HG02610 (cell line): Measurements from ENCODE around the gene PC.
"Not testable (repeated sequence)": the region's sequence is repeated elsewhere in the genome, so short reads cannot be mapped to it uniquely, and the experiment has no call there.

Experiments used
- ATAC-seq: cut with Tn5 transposase; IDR thresholded peaks from one replicate; pipeline ENCODE4 v1.9.1; 2021; ENCODE audit warnings: mild to moderate bottlenecking, moderate library complexity; ENCODE audit not compliant: unreplicated experiment

The PC gene

GRCh38 chr11:66845143-66845875 lies 112.9 kb downstream of the PC start:
- ATAC-seq: no peak

- no peak for ATAC-seq
These were observed 113.6 kb downstream of the PC start for GRCh38 chr11:66844496-66845142.

- no peak for ATAC-seq
These were observed 114.2 kb downstream of the PC start for GRCh38 chr11:66843776-66844495.

GRCh38 chr11:66842896-66843775 lies 115.0 kb downstream of the PC start, which contains the start of gene RCE1:
TSS of gene RCE1 (plus strand) at chr11:66843441. CDS start at chr11:66843456, 15 bp downstream.
- peak; percentile 74 for ATAC-seq

- no peak for ATAC-seq
These were observed 115.7 kb downstream of the PC start for GRCh38 chr11:66842501-66842895.

GRCh38 chr11:66841861-66842260 lies 116.3 kb downstream of the PC start:
- ATAC-seq: no peak

GRCh38 chr11:66840317-66841091 lies 117.7 kb downstream of the PC start:
- no peak for ATAC-seq

GRCh38 chr11:66835768-66836405 lies 122.3 kb downstream of the PC start:
- ATAC-seq: no peak

- ATAC-seq: no peak
These were observed 123.2 kb downstream of the PC start for GRCh38 chr11:66834943-66835342.

- ATAC-seq: no peak
These were observed 123.7 kb downstream of the PC start for GRCh38 chr11:66834539-66834845.

- ATAC-seq: not testable (repeated sequence)
These were observed 133.6 kb downstream of the PC start for GRCh38 chr11:66824573-66824972.

- ATAC-seq: no peak
These were observed 134.5 kb downstream of the PC start for GRCh38 chr11:66823700-66824099.

- no peak for ATAC-seq
These were observed 137.3 kb downstream of the PC start for GRCh38 chr11:66820901-66821300.

GRCh38 chr11:66820381-66820780 lies 137.8 kb downstream of the PC start:
- ATAC-seq: no peak

GRCh38 chr11:66818231-66818955 lies 139.8 kb downstream of the PC start:
- no peak for ATAC-seq

- ATAC-seq: no peak
These were observed 142.5 kb downstream of the PC start for GRCh38 chr11:66815646-66816045.

GRCh38 chr11:66814678-66815077 lies 143.5 kb downstream of the PC start:
- ATAC-seq: no peak

- ATAC-seq: no peak
These were observed 147.5 kb downstream of the PC start for GRCh38 chr11:66810576-66811185.

GRCh38 chr11:66809592-66809991 lies 148.6 kb downstream of the PC start:
- ATAC-seq: no peak
